ENCODE results near the gene PQBP1.

Gene PQBP1

GRCh38 chrX:48911412-48912182, 13.9 kb downstream of the PQBP1 start, which contains the start of gene SLC35A2:
TSS of gene SLC35A2 (minus strand) at chrX:48911646. CDS start at chrX:48911636, 10 bp downstream.
- peaks cover 58% of the 10 kb centered on the region for H3K36me3 ChIP-seq (ENCODE audit: insufficient read depth, insufficient read length, low read length)
- no peaks in the 10 kb centered on the region for H3K9me3 ChIP-seq (ENCODE audit: insufficient read depth, low read length)
- H3K4me1 ChIP-seq (ENCODE audit: insufficient read depth, insufficient read length): peaks cover 5% of the 10 kb centered on the region
- H3K4me3 ChIP-seq (ENCODE audit: insufficient read length, low read depth): peak within 1 kb of the TSS; percentile 95
- no peaks in the 10 kb centered on the region for H3K27me3 ChIP-seq (ENCODE audit: insufficient read depth, insufficient read length)
- no peak for DNase-seq (ENCODE audit: low read depth, low spot score)
- TF ChIP-seq YY1 (IDR thresholded peaks at IDR 0.05; ENCODE audit: insufficient read depth, insufficient read length) (peak; percentile 64), SUZ12 (IDR thresholded peaks at IDR 0.05; ENCODE audit: extremely low read depth, insufficient read depth, insufficient read length) (no peak)
- peak within 1 kb of the TSS; percentile 96 for H3K9ac ChIP-seq (ENCODE audit: insufficient read length, low read depth)

DNA sequence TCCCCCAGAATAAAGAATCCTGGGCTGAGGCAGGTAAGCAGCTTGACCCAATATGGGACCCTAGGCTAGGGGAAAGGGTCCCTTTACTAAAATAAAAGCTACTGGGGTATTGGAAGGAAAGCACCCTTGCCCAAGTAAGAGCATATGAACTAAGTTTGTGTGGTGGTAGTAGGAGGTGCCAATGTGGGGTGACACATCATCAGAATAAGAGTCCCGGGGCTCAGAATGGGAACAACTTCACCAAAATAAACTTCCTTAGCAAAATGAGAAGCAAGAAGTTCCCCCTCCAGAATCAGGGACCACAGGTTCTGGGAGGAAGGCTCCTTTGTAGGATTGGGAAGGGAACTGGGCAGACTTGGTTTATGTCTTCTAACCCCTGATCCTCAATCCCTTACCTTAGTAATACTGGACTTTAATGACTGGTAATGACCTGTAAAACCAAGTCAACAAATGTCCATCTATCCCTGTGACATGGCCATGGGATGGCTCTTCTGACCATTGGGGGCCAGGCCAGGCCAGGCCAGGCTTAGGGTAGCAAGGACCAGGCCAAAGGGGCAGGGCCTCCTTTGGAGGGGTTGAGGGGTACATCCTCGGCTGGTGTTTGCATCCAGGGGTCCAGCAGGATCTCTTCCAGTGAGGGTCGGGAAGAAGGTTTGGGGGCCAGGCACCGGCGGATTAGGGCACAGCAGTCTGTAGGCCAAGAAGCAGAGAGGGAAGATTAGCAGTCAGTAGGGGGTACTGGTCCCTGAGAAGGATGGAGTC, 16.1 kb downstream of the PQBP1 start:
- Histone ChIP-seq H3K4me1 (ENCODE audit: insufficient read depth, insufficient read length) (peaks cover 5% of the 10 kb centered on the region), H3K4me3 (ENCODE audit: insufficient read length, low read depth) (no peak overlapping the region), H3K27me3 (ENCODE audit: insufficient read depth, insufficient read length) (no peaks in the 10 kb centered on the region), H3K9ac (ENCODE audit: insufficient read length, low read depth) (no peak overlapping the region), H3K36me3 (ENCODE audit: insufficient read depth, insufficient read length, low read length) (peaks cover 48% of the 10 kb centered on the region), H3K9me3 (ENCODE audit: insufficient read depth, low read length) (no peaks in the 10 kb centered on the region)
- TF ChIP-seq ZNF274 (IDR thresholded peaks at IDR 0.05; ENCODE audit: low read depth, low read length): no peak
- TF ChIP-seq SUZ12 (IDR thresholded peaks at IDR 0.05; ENCODE audit: extremely low read depth, insufficient read depth, insufficient read length): no peak
- no peak for TF ChIP-seq YY1 (IDR thresholded peaks at IDR 0.05; ENCODE audit: insufficient read depth, insufficient read length)
- DNase-seq (ENCODE audit: low read depth, low spot score): no peak

DNA sequence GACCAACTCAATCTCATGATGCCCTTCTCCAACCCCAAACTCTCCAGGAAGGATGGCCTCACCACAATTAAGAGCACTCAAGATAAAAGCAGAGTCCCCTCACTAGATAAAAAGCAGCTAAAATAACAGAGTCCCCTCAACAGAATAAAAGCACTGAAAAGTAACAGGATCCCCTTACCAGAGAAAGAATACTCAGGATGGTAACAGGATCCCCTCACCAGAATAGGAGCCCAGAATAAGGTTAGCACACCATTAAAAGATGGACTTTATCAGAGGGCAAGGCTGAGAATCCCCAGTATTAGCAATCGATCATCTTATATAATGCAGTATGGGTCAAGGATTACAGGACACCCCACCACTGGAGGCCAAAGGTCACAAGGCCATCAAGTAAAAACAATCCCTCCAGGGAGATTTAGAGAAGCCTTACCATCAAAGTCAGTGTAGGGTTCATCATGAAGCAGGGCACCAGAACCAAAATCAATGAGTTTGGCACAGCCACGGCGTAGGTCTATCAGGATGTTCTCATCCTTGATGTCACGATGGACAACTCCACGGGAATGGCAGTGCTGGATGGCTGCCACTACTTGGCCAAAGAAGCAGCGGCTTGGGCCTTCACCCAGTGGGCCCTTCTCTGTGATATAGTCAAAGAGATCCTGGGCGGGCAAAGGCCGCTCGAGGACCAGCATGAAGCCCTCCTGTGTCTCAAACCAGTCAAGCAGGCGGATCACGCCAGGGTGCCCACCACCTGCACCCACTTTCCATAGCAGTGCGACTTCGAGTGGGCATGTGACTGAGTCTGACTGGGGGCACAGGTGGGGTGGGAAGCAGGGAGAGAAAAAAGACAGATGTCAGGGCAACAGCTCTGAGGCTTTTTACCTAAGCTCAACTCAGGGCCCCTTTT, 17.1 kb downstream of the PQBP1 start:
- Histone ChIP-seq H3K4me3 (ENCODE audit: insufficient read length, low read depth) (no peak overlapping the region), H3K27me3 (ENCODE audit: insufficient read depth, insufficient read length) (no peaks in the 10 kb centered on the region), H3K4me1 (ENCODE audit: insufficient read depth, insufficient read length) (peaks cover 2% of the 10 kb centered on the region), H3K36me3 (ENCODE audit: insufficient read depth, insufficient read length, low read length) (peaks cover 42% of the 10 kb centered on the region), H3K9me3 (ENCODE audit: insufficient read depth, low read length) (no peaks in the 10 kb centered on the region), H3K9ac (ENCODE audit: insufficient read length, low read depth) (peak overlapping the region; percentile 45)
- DNase-seq (ENCODE audit: low read depth, low spot score): no peak
- TF ChIP-seq SUZ12 (IDR thresholded peaks at IDR 0.05; ENCODE audit: extremely low read depth, insufficient read depth, insufficient read length) (no peak), YY1 (IDR thresholded peaks at IDR 0.05; ENCODE audit: insufficient read depth, insufficient read length) (no peak), ZNF274 (IDR thresholded peaks at IDR 0.05; ENCODE audit: low read depth, low read length) (no peak)

DNA sequence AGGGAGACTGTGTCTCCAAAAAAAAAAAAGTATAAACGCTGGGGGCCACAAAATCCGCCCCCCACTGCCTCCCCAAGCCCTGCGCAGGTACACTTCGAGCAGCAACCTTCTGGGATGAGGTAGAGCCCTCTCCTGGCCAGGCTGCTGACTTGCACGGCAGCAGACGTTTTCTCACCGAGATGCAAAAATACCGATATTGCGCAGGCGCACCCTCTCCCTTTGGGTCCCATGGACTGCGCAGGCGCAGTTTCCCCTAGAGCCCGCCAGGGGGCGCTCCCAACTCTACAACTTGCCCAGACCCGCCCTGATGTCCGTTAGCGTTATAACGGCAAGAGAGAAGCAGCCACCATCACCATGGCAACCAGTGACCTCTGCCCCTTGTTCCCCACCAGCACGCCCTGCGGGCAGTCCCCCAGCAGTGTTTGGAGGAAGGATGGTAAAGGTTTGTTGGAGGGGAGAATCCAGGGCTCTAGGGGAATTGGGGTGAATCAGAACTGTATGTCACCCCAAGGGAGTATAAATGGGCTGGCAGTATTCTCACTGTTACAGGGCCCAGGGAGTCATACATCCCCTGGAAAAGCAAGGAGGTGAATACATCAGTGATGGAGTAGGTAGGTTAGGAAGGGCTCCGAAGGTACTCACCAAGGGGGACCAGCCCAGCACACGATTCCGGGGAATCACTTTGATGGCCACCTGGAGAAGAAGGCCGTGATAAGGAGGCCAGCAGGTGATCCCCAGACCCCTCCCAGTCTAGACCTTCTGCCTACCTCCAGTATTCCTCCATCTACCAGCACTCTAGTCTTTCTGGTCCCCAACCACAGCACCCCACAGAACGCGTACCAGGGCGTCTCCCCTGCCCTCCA, 19.6 kb downstream of the PQBP1 start:
- Histone ChIP-seq H3K36me3 (ENCODE audit: insufficient read depth, insufficient read length, low read length) (peaks cover 43% of the 10 kb centered on the region), H3K4me1 (ENCODE audit: insufficient read depth, insufficient read length) (peaks cover 7% of the 10 kb centered on the region), H3K27me3 (ENCODE audit: insufficient read depth, insufficient read length) (no peaks in the 10 kb centered on the region), H3K9me3 (ENCODE audit: insufficient read depth, low read length) (no peaks in the 10 kb centered on the region), H3K9ac (ENCODE audit: insufficient read length, low read depth) (peak overlapping the region; percentile 96), H3K4me3 (ENCODE audit: insufficient read length, low read depth) (peak overlapping the region; percentile 96)
- no peak for DNase-seq (ENCODE audit: low read depth, low spot score)
- TF ChIP-seq SUZ12 (IDR thresholded peaks at IDR 0.05; ENCODE audit: extremely low read depth, insufficient read depth, insufficient read length): no peak
- no peak for TF ChIP-seq YY1 (IDR thresholded peaks at IDR 0.05; ENCODE audit: insufficient read depth, insufficient read length)
- no peak for TF ChIP-seq ZNF274 (IDR thresholded peaks at IDR 0.05; ENCODE audit: low read depth, low read length)

- H3K9ac ChIP-seq (ENCODE audit: insufficient read length, low read depth): peak overlapping the region; percentile 96
- no peak for TF ChIP-seq YY1 (IDR thresholded peaks at IDR 0.05; ENCODE audit: insufficient read depth, insufficient read length)
- no peak for TF ChIP-seq ZNF274 (IDR thresholded peaks at IDR 0.05; ENCODE audit: low read depth, low read length)
- TF ChIP-seq SUZ12 (IDR thresholded peaks at IDR 0.05; ENCODE audit: extremely low read depth, insufficient read depth, insufficient read length): no peak
- DNase-seq (ENCODE audit: low read depth, low spot score): no peak
- H3K4me1 ChIP-seq (ENCODE audit: insufficient read depth, insufficient read length): peaks cover 5% of the 10 kb centered on the region
- no peaks in the 10 kb centered on the region for H3K27me3 ChIP-seq (ENCODE audit: insufficient read depth, insufficient read length)
- peak overlapping the region; percentile 96 for H3K4me3 ChIP-seq (ENCODE audit: insufficient read length, low read depth)
- H3K36me3 ChIP-seq (ENCODE audit: insufficient read depth, insufficient read length, low read length): peaks cover 46% of the 10 kb centered on the region
- no peaks in the 10 kb centered on the region for H3K9me3 ChIP-seq (ENCODE audit: insufficient read depth, low read length)
These were observed 20.5 kb downstream of the PQBP1 start for GRCh38 chrX:48918301-48918642.

DNA sequence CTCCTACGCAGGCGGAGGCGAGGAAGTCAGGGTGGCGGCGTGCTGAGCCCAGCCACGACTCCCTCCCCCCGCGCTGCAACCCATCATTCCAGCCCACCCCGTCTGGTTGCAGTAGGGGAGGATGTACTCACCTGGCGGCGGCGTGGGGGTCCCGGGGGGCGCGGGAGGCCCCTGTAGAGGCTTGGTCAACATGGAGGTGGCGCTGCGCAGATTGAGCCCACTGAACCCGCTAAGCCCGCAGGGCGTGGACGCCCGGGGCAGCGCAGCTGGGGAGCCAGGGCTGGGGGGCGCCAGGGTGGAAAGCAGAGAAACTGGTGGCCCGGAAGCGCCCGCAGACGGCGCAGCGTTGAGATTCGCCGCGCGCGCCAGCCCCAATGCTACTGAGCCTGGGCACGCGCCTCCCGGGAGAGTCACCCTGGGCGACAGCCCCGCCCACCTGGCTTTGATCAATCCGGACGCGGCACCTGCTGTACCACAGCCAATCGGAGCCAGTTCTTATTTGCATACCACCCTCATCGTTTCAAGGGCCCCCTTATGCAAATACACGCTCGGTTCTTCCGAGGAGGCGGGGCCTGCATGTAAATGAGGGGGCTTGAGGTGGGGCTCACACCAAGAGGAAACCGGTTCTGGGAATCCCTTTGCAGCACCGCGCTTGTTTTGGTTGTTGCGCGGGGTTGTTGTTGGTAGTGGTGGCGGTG, 21.1 kb downstream of the PQBP1 start, which contains the start of gene PIM2:
Gene PIM2 (minus strand): TSS at position 382 of the 698 bp plus-strand sequence. CDS start 190 bp downstream, at position 192.
- no peak for TF ChIP-seq YY1 (IDR thresholded peaks at IDR 0.05; ENCODE audit: insufficient read depth, insufficient read length)
- no peak for TF ChIP-seq ZNF274 (IDR thresholded peaks at IDR 0.05; ENCODE audit: low read depth, low read length)
- TF ChIP-seq SUZ12 (IDR thresholded peaks at IDR 0.05; ENCODE audit: extremely low read depth, insufficient read depth, insufficient read length): no peak
- H3K4me3 ChIP-seq (ENCODE audit: insufficient read length, low read depth): peak within 1 kb of the TSS; percentile 96

More for the DNA sequence above, 21.1 kb downstream of the PQBP1 start, which contains the start of gene PIM2:
- Histone ChIP-seq H3K9me3 (ENCODE audit: insufficient read depth, low read length) (no peaks in the 10 kb centered on the region), H3K27me3 (ENCODE audit: insufficient read depth, insufficient read length) (no peaks in the 10 kb centered on the region), H3K4me1 (ENCODE audit: insufficient read depth, insufficient read length) (peaks cover 5% of the 10 kb centered on the region), H3K9ac (ENCODE audit: insufficient read length, low read depth) (peak within 1 kb of the TSS; percentile 96), H3K36me3 (ENCODE audit: insufficient read depth, insufficient read length, low read length) (peaks cover 46% of the 10 kb centered on the region)
- DNase-seq (ENCODE audit: low read depth, low spot score): peak; percentile 94
